Stomach (tissue), 9 donors: ENCODE results near the gene TCF3. TPM values are rescaled to one million over a fixed set of nuclear protein-coding genes. Genes with fewer than 3 reads are reported as not detected.

Experiments
- DNase-seq, 2 donors: peaks; one replicate each; pipeline versions ENCODE4 v3.0.0 to v3.0.0-alpha.2; 2013 to 2019
- H3K27ac ChIP-seq, 5 donors: fragments of 200-600 bp in 4 of 5; sonication (generic) in 4 of 5; one replicate each; pipeline ENCODE4 v1.5.1; 2013 to 2019; ENCODE audit warnings: mild to moderate bottlenecking in 1 of 5, moderate library complexity in 1 of 5
- H3K27me3 ChIP-seq, 3 donors: fragments of 200-600 bp; sonication (generic); one replicate each; pipeline ENCODE4 v1.5.1; 2017 to 2019; ENCODE audit warnings: mixed run types in 1 of 3
- H3K36me3 ChIP-seq, 4 donors: fragments of 200-600 bp; sonication (generic); 1 replicate in 3 of 4; 2 replicates in 1 of 4; pipeline ENCODE4 v1.5.1; 2016 to 2019
- H3K4me1 ChIP-seq, 4 donors: fragments of 200-600 bp; sonication (generic); one replicate each; pipeline ENCODE4 v1.5.1; 2016 to 2019
- H3K4me3 ChIP-seq, 4 donors: fragments of 200-600 bp; sonication (generic) in 3 of 4; one replicate each; pipeline ENCODE4 v1.5.1; 2016 to 2019; ENCODE audit warnings: mild to moderate bottlenecking in 1 of 4
- H3K9me3 ChIP-seq, 4 donors: fragments of 200-600 bp; sonication (generic); one replicate each; pipeline ENCODE4 v1.5.1; 2016 to 2019
- CTCF ChIP-seq, 7 experiments: fragments of 450-650 bp in 4 of 7; fragments of 200-600 bp in 3 of 7; sonication (generic) in 3 of 7; IDR thresholded peaks; one replicate each; pipeline ENCODE4 v1.5.1; 2016 to 2019; ENCODE audit warnings: antibody characterized with exemption in 7 of 7, control low read depth in 2 of 7, mild to moderate bottlenecking in 1 of 7
- EP300 ChIP-seq: sonication (generic); formaldehyde crosslinking; IDR thresholded peaks from one replicate; pipeline ENCODE4 v1.6.1; 2017; ENCODE audit warnings: antibody characterized with exemption
- POLR2A ChIP-seq, 4 donors: fragments of 450-650 bp; IDR thresholded peaks; one replicate each; pipeline ENCODE4 v1.6.1; 2016; ENCODE audit warnings: antibody characterized with exemption in 4 of 4, control low read depth in 2 of 4, mild to moderate bottlenecking in 1 of 4, moderate library complexity in 1 of 4
- POLR2AphosphoS5 ChIP-seq, 3 donors: sonication (generic); formaldehyde crosslinking; IDR thresholded peaks; one replicate each; pipeline ENCODE4 v1.6.1; 2016; ENCODE audit warnings: antibody characterized with exemption in 3 of 3
- WGBS, 5 donors: extraction: QIAGEN DNeasy Blood & Tissue Kit in 3 of 5; methylation state at CpG; one replicate each; pipeline versions ENCODE4 v1.1.5 to v1.1.7; 2013 to 2018; 5-methylcytosine and 5-hydroxymethylcytosine counted together
- intact Hi-C: fragments of 100-400 bp; cut with DNase I; formaldehyde crosslinking; loops from one replicate; pipeline ENCODE4 v1.15.1; 2023; ENCODE audit warnings: low total_unique reads
- polyA plus RNA-seq, 3 donors: library from polyadenylated mRNA; stranded (reverse); fragments of 200-250 nt; gene quantifications; one replicate each; pipeline ENCODE4 v1.2.3, GENCODE V29; 2013
- total RNA-seq, 5 donors: library from RNA; depleted of rRNA; stranded (reverse); fragments of >200 nt; gene quantifications; one replicate each; pipeline versions ENCODE4 v1.1.0 to v1.2.3, GENCODE V29; 2014 to 2016
- donor health status: healthy with polysubstance abuse.
- donor health status: Bipolar disorder and iron deficiency.
- donor health status: healthy.

TCF3 gene
- total and polyA plus RNA-seq, 8 donors, result 12.8 to 90.2 (median 34.1) TPM

- no peaks in the 10 kb centered on the region for H3K9me3 ChIP-seq
- TF ChIP-seq CTCF (IDR thresholded peaks at IDR 0.05) (no peak), EP300 (no peak), POLR2AphosphoS5 (IDR thresholded peaks at IDR 0.05) (no peak), POLR2A (IDR thresholded peaks at IDR 0.05) (no peak)
- H3K4me1 ChIP-seq, result peaks cover 22 to 47% (median 40%) of the 10 kb centered on the region in 4 donors
- no peaks in the 10 kb centered on the region for H3K27me3 ChIP-seq
- intact Hi-C loops, result no loop called here
- DNase-seq, result peak in 1 of 2 donors; percentile 54
- peaks cover 4 to 13% (median 9%) of the 10 kb centered on the region in 4 donors for H3K36me3 ChIP-seq
- peak overlapping the region in 4 of 5 donors; percentile 91 to 99 (median 95) for H3K27ac ChIP-seq
- 16 to 31% (median 24%) methylated on average over 10 of the region's 10 CpGs for WGBS, 5 donors
- H3K4me3 ChIP-seq, result peak overlapping the region; percentile 72 to 96 (median 87)
Measured at GRCh38 chr19:1590641-1591397, 61.6 kb downstream of the TCF3 start.

GRCh38 chr19:1587872-1588271 lies 64.5 kb downstream of the TCF3 start:
- H3K27ac ChIP-seq, result no peak overlapping the region

GRCh38 chr19:1585243-1585580 lies 67.2 kb downstream of the TCF3 start:
- intact Hi-C loops, result no loop called here
- no peak overlapping the region for H3K4me3 ChIP-seq
- no peak for TF ChIP-seq POLR2A (IDR thresholded peaks at IDR 0.05)
- TF ChIP-seq CTCF (IDR thresholded peaks at IDR 0.05), result no peak
- TF ChIP-seq EP300, result no peak
- no peak for TF ChIP-seq POLR2AphosphoS5 (IDR thresholded peaks at IDR 0.05)
- no peaks in the 10 kb centered on the region for H3K27me3 ChIP-seq
- no peaks in the 10 kb centered on the region for H3K9me3 ChIP-seq
- H3K4me1 ChIP-seq, result peaks cover 2 to 26% (median 11%) of the 10 kb centered on the region in 4 donors
- H3K27ac ChIP-seq, result no peak overlapping the region
- peaks cover 40 to 49% (median 48%) of the 10 kb centered on the region in 4 donors for H3K36me3 ChIP-seq
- WGBS, 5 donors, result 89 to 98% (median 89%) methylated on average over 8 to 13 of the region's 13 CpGs
- DNase-seq, result no peak

More at GRCh38 chr19:1587872-1588271, 64.5 kb downstream of the TCF3 start:
- no peaks in the 10 kb centered on the region for H3K27me3 ChIP-seq
- H3K4me1 ChIP-seq, result peaks cover 17 to 44% (median 29%) of the 10 kb centered on the region in 4 donors
- H3K4me3 ChIP-seq, result no peak overlapping the region
- 62 to 75% (median 67%) methylated on average over 9 of the region's 9 CpGs for WGBS, 5 donors
- intact Hi-C loops, result no loop called here
- H3K36me3 ChIP-seq, result peaks cover 15 to 22% (median 21%) of the 10 kb centered on the region in 4 donors
- no peak for DNase-seq
- TF ChIP-seq CTCF (IDR thresholded peaks at IDR 0.05) (no peak), EP300 (no peak), POLR2A (IDR thresholded peaks at IDR 0.05) (no peak), POLR2AphosphoS5 (IDR thresholded peaks at IDR 0.05) (no peak)
- no peaks in the 10 kb centered on the region for H3K9me3 ChIP-seq

- Histone ChIP-seq H3K36me3 (peaks cover 45 to 54% (median 53%) of the 10 kb centered on the region in 4 donors), H3K27me3 (no peaks in the 10 kb centered on the region), H3K4me1 (peaks cover 0 to 21% (median 6%) of the 10 kb centered on the region in 4 donors), H3K9me3 (no peaks in the 10 kb centered on the region), H3K4me3 (no peak overlapping the region), H3K27ac (no peak overlapping the region)
- intact Hi-C loops, result no loop called here
- no peak for DNase-seq
- 90 to 95% (median 92%) methylated on average over 56 to 87 of the region's 87 CpGs for whole genome bisulfite sequencing, 5 donors
- TF ChIP-seq CTCF (IDR thresholded peaks at IDR 0.05), result no peak
- TF ChIP-seq POLR2AphosphoS5 (IDR thresholded peaks at IDR 0.05), result no peak
- no peak for TF ChIP-seq EP300
- no peak for TF ChIP-seq POLR2A (IDR thresholded peaks at IDR 0.05)
Measured at GRCh38 chr19:1584500-1585242, 67.7 kb downstream of the TCF3 start.
